Muscle of arm (tissue), 12 donors: ENCODE measurements around the gene ZDHHC11. TPM values are rescaled to one million over a fixed set of nuclear protein-coding genes. Genes with fewer than 3 reads are reported as not detected.
"Not testable (repeated sequence)": the region's sequence is repeated elsewhere in the genome, so short reads cannot be mapped to it uniquely, and the experiment has no call there.

Experiments
- DNase-seq: peaks from one replicate; pipeline ENCODE4 v3.0.0-alpha.2; 2013
- polyA plus RNA-seq, 12 donors: library from polyadenylated mRNA; unstranded; fragments of 120-200 nt; gene quantifications; one replicate each; pipeline ENCODE4 v1.2.1, GENCODE V29; 2013; ENCODE audit not compliant: insufficient read length in 12 of 12

ZDHHC11 gene
- polyA plus RNA-seq, 12 donors = 4.7 to 25.3 (median 9.1) TPM; not detected in 1

- no peak for DNase-seq
Observed at GRCh38 chr5:761854-762710, 88.7 kb downstream of the ZDHHC11 start.

GRCh38 chr5:761059-761771, 89.6 kb downstream of the ZDHHC11 start:
- no peak for DNase-seq

- no peak for DNase-seq
Observed at GRCh38 chr5:760363-761058, 90.3 kb downstream of the ZDHHC11 start.

DNA sequence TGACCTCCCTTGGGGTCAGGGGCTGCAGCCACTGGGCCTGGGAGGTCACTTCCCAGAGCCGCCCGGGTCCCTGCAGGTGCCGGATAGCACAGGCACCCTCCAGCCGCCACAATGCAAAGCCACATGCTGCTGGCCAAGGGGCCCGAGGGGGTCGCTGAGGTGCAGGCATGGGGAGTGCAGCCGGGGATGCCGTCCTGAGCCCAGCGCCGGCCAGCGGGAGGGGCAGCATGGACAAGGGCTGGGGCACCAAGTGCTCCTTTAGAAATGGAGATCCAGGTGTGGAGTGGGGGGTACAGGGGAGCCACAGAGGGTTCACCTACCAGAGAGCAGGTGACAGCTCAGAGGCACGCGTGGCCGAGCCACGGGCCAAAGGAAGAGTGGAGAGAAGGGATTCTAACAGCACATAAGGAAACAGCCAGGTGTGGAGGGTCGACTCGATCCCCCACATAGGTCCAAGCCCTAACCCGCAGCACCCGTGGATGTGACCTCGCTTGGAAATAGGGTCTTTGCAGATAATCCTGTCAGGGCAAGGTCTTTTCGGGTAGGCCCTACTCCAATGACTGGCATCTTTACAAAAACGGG, 90.9 kb downstream of the ZDHHC11 start:
- no peak for DNase-seq

GRCh38 chr5:759111-759751, 91.6 kb downstream of the ZDHHC11 start:
- peak; percentile 48 for DNase-seq

DNA sequence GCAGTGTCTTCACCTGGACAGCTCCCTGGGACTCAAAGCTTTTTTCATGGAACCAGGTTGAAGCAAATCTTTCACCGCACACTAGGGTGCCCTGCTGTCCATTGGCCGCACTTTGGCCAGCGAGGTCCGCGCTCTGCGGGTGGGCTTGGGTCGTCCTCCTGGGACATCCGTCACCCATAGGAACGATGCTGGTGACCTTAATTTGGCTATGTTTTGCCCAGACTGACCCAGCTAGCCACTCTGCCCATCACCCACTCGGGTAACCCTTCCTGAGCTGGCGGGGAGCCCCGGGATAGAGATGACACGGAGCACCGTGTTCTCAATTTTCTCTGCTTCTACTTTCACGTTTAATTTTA, 92.1 kb downstream of the ZDHHC11 start:
- DNase-seq = no peak

DNA sequence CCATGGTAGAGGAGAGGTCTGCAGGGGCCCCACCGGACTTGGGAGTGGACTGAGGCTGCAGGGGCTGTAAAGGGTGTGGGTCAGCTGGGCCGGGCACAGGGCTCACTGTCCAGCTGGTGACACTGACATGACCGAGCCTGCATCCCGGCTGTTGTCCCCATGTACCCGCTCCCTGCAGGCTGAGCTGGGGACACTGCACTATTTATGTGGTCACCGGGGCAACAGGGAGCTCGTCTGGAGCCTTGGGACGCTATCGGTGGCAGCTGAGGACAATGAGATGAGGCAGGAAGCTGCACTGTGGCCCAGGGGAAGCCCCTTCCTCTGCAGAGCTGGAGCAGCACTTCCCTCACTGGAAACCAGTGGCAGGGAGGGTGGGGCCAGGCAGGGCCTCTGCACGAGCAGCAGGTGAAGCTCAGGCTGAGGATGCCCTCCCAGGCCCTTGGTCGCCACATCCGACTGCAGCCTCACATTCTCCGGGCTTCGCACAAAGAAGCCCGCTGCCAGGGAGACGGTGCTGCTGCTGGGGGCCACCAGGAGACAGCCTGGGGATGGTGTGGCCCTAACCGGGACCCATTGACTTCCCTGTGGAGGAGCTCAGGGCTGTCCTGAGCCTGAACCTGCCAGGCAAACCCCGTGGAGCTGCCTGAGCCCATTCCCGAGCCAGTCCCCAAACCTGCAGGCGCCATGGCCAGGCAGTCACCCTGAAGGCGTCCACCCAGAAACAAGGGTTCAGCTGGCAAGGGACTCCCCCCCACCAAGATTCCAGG, 92.7 kb downstream of the ZDHHC11 start:
- DNase-seq = no peak

GRCh38 chr5:757346-757930, 93.3 kb downstream of the ZDHHC11 start:
- DNase-seq = no peak

- no peak for DNase-seq
Observed at GRCh38 chr5:756865-757345, 93.9 kb downstream of the ZDHHC11 start.

DNA sequence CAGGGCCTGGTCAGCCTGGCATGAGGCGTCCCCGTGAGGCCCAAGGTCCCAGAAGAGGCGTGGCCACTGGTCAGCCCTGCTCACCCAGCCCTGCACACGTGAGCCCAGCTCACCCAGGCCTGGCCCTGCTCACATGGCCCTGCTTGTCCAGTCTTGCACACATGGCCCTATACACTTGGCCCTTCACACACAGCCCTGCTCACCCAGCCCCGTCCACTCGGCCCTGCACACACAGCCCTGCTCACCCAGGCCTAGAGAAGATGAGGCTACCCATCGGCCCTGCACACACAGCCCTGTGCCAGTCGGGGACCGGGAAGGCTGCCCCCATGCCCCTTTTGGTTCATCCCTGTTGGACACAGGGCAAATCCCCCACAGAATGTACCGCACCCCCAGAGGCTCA, 94.6 kb downstream of the ZDHHC11 start:
- no peak for DNase-seq

DNA sequence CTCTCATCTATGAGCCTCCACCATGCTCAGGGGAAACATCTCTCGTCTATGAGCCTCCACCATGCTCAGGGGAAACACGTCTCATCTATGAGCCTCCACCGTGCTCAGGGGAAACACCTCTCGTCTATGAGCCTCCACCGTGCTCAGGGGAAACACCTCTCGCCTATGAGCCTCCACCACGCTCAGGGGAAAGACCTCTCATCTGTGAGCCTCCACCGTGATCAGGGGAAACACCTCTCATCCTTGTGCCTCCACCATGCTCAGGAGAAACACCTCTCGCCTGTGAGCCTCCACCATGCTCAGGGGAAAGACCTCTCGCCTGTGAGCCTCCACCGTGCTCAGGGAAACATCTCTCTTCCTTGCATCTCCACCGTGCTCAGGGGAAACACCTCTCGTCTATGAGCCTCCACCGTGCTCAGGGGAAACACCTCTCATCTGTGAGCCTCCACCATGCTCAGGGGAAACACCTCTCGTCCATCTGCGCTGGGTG, 96.6 kb downstream of the ZDHHC11 start:
- not testable (repeated sequence) for DNase-seq

GRCh38 chr5:753567-754142, 97.1 kb downstream of the ZDHHC11 start:
- not testable (repeated sequence) for DNase-seq

DNA sequence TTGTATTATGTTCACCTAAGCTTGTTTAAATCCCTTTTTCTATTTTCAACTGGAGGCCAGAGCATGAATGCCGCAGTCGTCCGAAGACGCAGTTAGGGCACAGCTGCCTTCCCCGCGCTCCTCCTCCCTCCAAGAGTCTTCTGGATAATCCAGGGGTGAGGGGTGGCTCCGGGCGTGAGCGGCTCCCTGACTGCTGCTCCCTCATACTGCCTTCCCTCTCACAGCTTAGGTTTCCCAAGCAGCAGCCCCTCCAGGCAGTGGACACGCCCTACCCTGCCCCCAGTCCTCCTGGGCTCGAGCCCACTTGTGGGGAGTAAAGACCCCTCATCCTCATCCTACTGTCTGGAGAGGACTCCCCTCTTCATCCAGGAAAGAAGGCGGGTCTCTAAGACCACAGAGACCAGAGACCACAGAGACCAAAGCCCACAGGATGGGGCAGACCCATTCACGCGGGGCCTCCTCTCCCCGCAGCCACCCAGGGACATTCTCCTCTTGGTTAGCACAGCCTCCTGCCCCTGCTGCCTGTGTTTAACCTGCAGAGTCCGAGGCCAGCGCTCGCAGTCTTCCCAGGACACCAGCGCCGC, 98.2 kb downstream of the ZDHHC11 start:
- not testable (repeated sequence) for DNase-seq

- DNase-seq = not testable (repeated sequence)
Observed at GRCh38 chr5:751992-752391, 98.8 kb downstream of the ZDHHC11 start.

GRCh38 chr5:751496-751895, 99.3 kb downstream of the ZDHHC11 start:
- no peak for DNase-seq

- not testable (repeated sequence) for DNase-seq
Observed at GRCh38 chr5:750226-750625, 100.6 kb downstream of the ZDHHC11 start.

DNA sequence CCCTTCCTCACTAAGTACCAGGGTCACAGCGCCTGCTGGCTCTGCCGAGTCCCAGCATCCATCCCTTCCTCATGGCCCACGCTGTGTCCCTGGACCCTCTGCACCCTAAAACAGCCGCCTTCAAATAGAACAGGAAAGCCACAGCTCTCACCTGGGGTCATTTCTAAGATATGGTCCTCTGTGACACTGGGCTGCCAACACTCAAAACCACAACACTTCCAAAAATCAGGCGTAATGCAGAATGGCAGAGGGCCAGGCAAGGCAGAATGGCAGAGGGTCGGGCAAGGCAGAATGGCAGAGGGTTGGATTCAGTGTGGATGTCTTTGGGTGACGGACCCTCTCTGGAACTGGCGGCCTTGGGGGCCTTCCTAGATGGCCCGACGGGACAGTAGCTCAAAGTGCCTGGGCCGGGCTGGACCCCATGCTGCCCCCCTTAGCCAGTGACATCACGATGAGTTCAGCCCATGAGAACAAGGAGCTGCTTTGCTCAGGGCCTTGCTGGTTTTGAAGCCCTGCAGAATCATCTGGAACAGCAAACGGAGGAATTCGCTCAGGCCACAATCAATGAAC, 101.6 kb downstream of the ZDHHC11 start:
- DNase-seq = no peak

DNA sequence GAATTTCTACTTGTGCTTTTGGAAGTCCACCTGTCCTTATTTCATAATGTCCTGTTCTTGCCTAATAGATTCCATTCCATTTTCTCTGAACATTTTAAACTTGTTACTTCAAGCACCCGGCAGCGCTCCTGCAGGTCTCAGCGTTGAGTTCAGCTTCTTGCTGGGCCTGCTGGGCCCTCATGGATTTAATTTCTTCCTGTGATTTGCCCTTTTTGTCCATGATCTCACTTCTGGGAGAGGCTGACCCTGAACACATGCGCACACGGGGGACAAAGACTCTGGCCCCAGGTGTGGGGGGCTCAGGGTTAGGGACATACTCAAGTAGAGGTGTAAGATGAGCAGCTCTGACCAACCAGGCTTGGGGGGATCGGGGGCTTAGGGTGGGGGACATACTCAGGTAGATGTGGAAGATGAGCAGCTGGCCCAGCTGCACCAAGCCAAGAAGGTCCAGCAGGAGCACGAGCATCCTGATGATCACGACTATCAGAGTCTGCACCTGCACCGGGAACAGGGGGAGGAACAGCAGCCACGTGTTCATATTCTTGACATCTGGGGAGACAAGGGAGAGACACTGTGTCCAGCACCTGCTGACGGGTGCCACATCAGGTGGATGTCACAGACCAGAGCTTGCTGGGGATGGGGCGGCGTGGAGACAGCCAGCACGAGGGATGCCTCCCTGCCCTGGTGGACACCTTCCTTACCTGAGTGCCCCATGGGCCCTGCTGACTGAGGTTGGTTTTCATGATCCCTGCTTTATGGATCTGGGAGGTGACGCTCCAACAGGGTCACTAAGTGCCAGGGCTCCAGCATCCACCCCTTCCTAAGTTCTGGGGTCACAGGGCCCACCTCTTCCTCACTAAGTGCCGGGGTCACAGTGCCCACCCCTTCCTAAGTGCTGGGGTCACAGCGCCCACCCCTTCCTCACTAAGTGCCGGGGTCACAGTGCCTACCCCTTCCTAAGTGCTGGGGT, 102.5 kb downstream of the ZDHHC11 start:
- DNase-seq = not testable (repeated sequence)
